Measurements from ENCODE around the gene LSR. TPM values are rescaled to one million over a fixed set of nuclear protein-coding genes. Genes with fewer than 3 reads are reported as not detected.

The LSR gene
- total and polyA plus RNA-seq, 2 donors from 2014 or later, result 37.9 to 87.2 TPM

- FAIRE-seq (no peak), DNase-seq (no peak)
- intact Hi-C loops (cut with DNase I), result no loop called here
- peaks cover 0 to 3% (median 0%) of the 10 kb centered on the region in 3 donors for H3K4me1 ChIP-seq (ENCODE audit: control insufficient read depth in 2 of 3, insufficient read depth in 2 of 3, low read depth in 1 of 3, low read length in 3 of 3)
- no peaks in the 10 kb centered on the region for H3K9me3 ChIP-seq (ENCODE audit: control insufficient read depth in 2 of 3, insufficient read depth in 1 of 3, low read length in 3 of 3)
- H3K4me3 ChIP-seq (ENCODE audit: low read length in 3 of 3), result no peak overlapping the region
- no peak overlapping the region for H3K9ac ChIP-seq (ENCODE audit: low read length in 3 of 3)
- TF ChIP-seq CTCF (IDR thresholded peaks at IDR 0.05; ENCODE audit: borderline replicate concordance, extremely low read depth, insufficient read depth), result no peak
- H3K27me3 ChIP-seq (ENCODE audit: control insufficient read depth, insufficient read depth, low read length), result no peaks in the 10 kb centered on the region
- no peak overlapping the region for H3K27ac ChIP-seq (ENCODE audit: low read depth in 2 of 2, low read length in 2 of 2)
- peaks cover 0 to 7% (median 0%) of the 10 kb centered on the region in 3 donors for H3K36me3 ChIP-seq (ENCODE audit: control insufficient read depth in 2 of 3, insufficient read depth in 3 of 3, low read length in 3 of 3)
Observed at GRCh38 chr19:35256566-35256965, 7.8 kb downstream of the LSR start.

- TF ChIP-seq CTCF (IDR thresholded peaks at IDR 0.05; ENCODE audit: borderline replicate concordance, extremely low read depth, insufficient read depth), result no peak
- Histone ChIP-seq H3K36me3 (ENCODE audit: control insufficient read depth in 2 of 3, insufficient read depth in 3 of 3, low read length in 3 of 3) (peaks cover 0 to 7% (median 0%) of the 10 kb centered on the region in 3 donors), H3K9me3 (ENCODE audit: control insufficient read depth in 2 of 3, insufficient read depth in 1 of 3, low read length in 3 of 3) (no peaks in the 10 kb centered on the region), H3K27me3 (ENCODE audit: control insufficient read depth, insufficient read depth, low read length) (no peaks in the 10 kb centered on the region), H3K27ac (ENCODE audit: low read depth in 2 of 2, low read length in 2 of 2) (no peak overlapping the region), H3K4me1 (ENCODE audit: control insufficient read depth in 2 of 3, insufficient read depth in 2 of 3, low read depth in 1 of 3, low read length in 3 of 3) (peaks cover 0 to 3% (median 0%) of the 10 kb centered on the region in 3 donors), H3K9ac (ENCODE audit: low read length in 3 of 3) (no peak overlapping the region), H3K4me3 (ENCODE audit: low read length in 3 of 3) (no peak overlapping the region)
- DNase-seq (peak in 1 of 5 donors; percentile 36), FAIRE-seq (no peak)
- intact Hi-C loops (cut with DNase I), result no loop called here
Observed at GRCh38 chr19:35257113-35257461, 8.3 kb downstream of the LSR start.

GRCh38 chr19:35260694-35261304 lies 12.0 kb downstream of the LSR start:
- peak in 2 of 5 donors; percentile 28 to 59 for DNase-seq
- no peak for FAIRE-seq
- intact Hi-C loops (cut with DNase I), result no loop called here

More at GRCh38 chr19:35260694-35261304, 12.0 kb downstream of the LSR start:
- Histone ChIP-seq H3K9ac (ENCODE audit: low read length in 3 of 3) (no peak overlapping the region), H3K9me3 (ENCODE audit: control insufficient read depth in 2 of 3, insufficient read depth in 1 of 3, low read length in 3 of 3) (no peaks in the 10 kb centered on the region), H3K4me1 (ENCODE audit: control insufficient read depth in 2 of 3, insufficient read depth in 2 of 3, low read depth in 1 of 3, low read length in 3 of 3) (peaks cover 0 to 5% (median 0%) of the 10 kb centered on the region in 3 donors), H3K36me3 (ENCODE audit: control insufficient read depth in 2 of 3, insufficient read depth in 3 of 3, low read length in 3 of 3) (peaks cover 0 to 2% (median 2%) of the 10 kb centered on the region in 3 donors), H3K27me3 (ENCODE audit: control insufficient read depth, insufficient read depth, low read length) (no peaks in the 10 kb centered on the region), H3K4me3 (ENCODE audit: low read length in 3 of 3) (no peak overlapping the region), H3K27ac (ENCODE audit: low read depth in 2 of 2, low read length in 2 of 2) (no peak overlapping the region)
- no peak for TF ChIP-seq CTCF (IDR thresholded peaks at IDR 0.05; ENCODE audit: borderline replicate concordance, extremely low read depth, insufficient read depth)
